ENCODE measurements around the gene TNK2. TPM values are rescaled to one million over a fixed set of nuclear protein-coding genes. Genes with fewer than 3 reads are reported as not detected.
"Not testable (repeated sequence)": the region's sequence is repeated elsewhere in the genome, so short reads cannot be mapped to it uniquely, and the experiment has no call there.

The TNK2 gene
- total RNA-seq, 4 donors from 2014 or later = 42.3 to 105 (median 53.1) TPM

- WGBS, 2 donors = 91% methylated on average over 14 of the region's 14 CpGs
- no peak overlapping the region for H3K4me3 ChIP-seq (ENCODE audit: low read depth, poor library complexity, severe bottlenecking)
- no peak for TF ChIP-seq CTCF (IDR thresholded peaks at IDR 0.05)
- no peak for TF ChIP-seq POLR2A (IDR thresholded peaks at IDR 0.05)
- intact Hi-C loops (cut with DNase I; ENCODE audit: low total_unique reads) = loop anchor here (10.0 kb wide), 1 partner anchor 53 kb away; no protein-coding TSS in a partner anchor
- DNase-seq (ENCODE audit: low spot score in 2 of 2) = peak in 1 of 2 donors; percentile 60
Observed at GRCh38 chr3:195918176-195918575, 9.8 kb upstream of the TNK2 start.

- intact Hi-C loops (cut with DNase I; ENCODE audit: low total_unique reads) = loop anchor here (10.0 kb wide), 1 partner anchor 52 kb away; no protein-coding TSS in a partner anchor
- TF ChIP-seq POLR2A (IDR thresholded peaks at IDR 0.05) (no peak), CTCF (IDR thresholded peaks at IDR 0.05) (no peak)
- peak in 1 of 2 donors; percentile 78 for DNase-seq (ENCODE audit: low spot score in 2 of 2)
- H3K4me3 ChIP-seq (ENCODE audit: low read depth, poor library complexity, severe bottlenecking) = no peak overlapping the region
- WGBS, 2 donors = 79 to 83% methylated on average over 9 of the region's 9 CpGs
Observed at GRCh38 chr3:195916991-195917390, 8.6 kb upstream of the TNK2 start.

GRCh38 chr3:195916291-195916690, 7.9 kb upstream of the TNK2 start:
- DNase-seq (ENCODE audit: low spot score in 2 of 2) = peak in 1 of 2 donors; percentile 70
- intact Hi-C loops (cut with DNase I; ENCODE audit: low total_unique reads) = loop anchor here (10.0 kb wide), 1 partner anchor 51 kb away; no protein-coding TSS in a partner anchor
- no peak overlapping the region for H3K4me3 ChIP-seq (ENCODE audit: low read depth, poor library complexity, severe bottlenecking)
- WGBS, 2 donors = 40 to 54% methylated on average over 6 of the region's 6 CpGs
- no peak for TF ChIP-seq POLR2A (IDR thresholded peaks at IDR 0.05)
- no peak for TF ChIP-seq CTCF (IDR thresholded peaks at IDR 0.05)

- intact Hi-C loops (cut with DNase I; ENCODE audit: low total_unique reads) = loop anchor here (10.0 kb wide), 1 partner anchor 50 kb away; no protein-coding TSS in a partner anchor
- H3K4me3 ChIP-seq (ENCODE audit: low read depth, poor library complexity, severe bottlenecking) = no peak overlapping the region
- TF ChIP-seq CTCF (IDR thresholded peaks at IDR 0.05) (peak in 1 of 3 donors; percentile 96), POLR2A (IDR thresholded peaks at IDR 0.05) (no peak)
- DNase-seq (ENCODE audit: low spot score in 2 of 2) = peak; percentile 94 to 99
- WGBS, 2 donors = 11 to 16% methylated on average over 14 of the region's 14 CpGs
Observed at GRCh38 chr3:195914648-195915473, 6.5 kb upstream of the TNK2 start.

GRCh38 chr3:195914146-195914545, 5.8 kb upstream of the TNK2 start:
- DNase-seq (ENCODE audit: low spot score in 2 of 2) = peak in 1 of 2 donors; percentile 79
- not testable (repeated sequence) for H3K4me3 ChIP-seq (ENCODE audit: low read depth, poor library complexity, severe bottlenecking)
- 74 to 75% methylated on average over 8 of the region's 8 CpGs for WGBS, 2 donors
- intact Hi-C loops (cut with DNase I; ENCODE audit: low total_unique reads) = loop anchor here (10.0 kb wide), 1 partner anchor 49 kb away; no protein-coding TSS in a partner anchor

- no peak for TF ChIP-seq CTCF (IDR thresholded peaks at IDR 0.05)
- 65 to 85% methylated on average over 11 of the region's 11 CpGs for WGBS, 2 donors
- no peak overlapping the region for H3K4me3 ChIP-seq (ENCODE audit: low read depth, poor library complexity, severe bottlenecking)
- peak in 1 of 2 donors; percentile 48 for DNase-seq (ENCODE audit: low spot score in 2 of 2)
- intact Hi-C loops (cut with DNase I; ENCODE audit: low total_unique reads) = loop anchor here (10.0 kb wide), 1 partner anchor 49 kb away; no protein-coding TSS in a partner anchor
Observed at GRCh38 chr3:195913382-195913781, 5.0 kb upstream of the TNK2 start.
